HG03354 (cell line): Measurements from ENCODE around the gene PPA2.

Source experiments
- ATAC-seq: cut with Tn5 transposase; IDR thresholded peaks from one replicate; pipeline ENCODE4 v1.9.1; 2021; ENCODE audit warnings: mild to moderate bottlenecking; ENCODE audit not compliant: unreplicated experiment, poor library complexity, severe bottlenecking

PPA2 gene

DNA sequence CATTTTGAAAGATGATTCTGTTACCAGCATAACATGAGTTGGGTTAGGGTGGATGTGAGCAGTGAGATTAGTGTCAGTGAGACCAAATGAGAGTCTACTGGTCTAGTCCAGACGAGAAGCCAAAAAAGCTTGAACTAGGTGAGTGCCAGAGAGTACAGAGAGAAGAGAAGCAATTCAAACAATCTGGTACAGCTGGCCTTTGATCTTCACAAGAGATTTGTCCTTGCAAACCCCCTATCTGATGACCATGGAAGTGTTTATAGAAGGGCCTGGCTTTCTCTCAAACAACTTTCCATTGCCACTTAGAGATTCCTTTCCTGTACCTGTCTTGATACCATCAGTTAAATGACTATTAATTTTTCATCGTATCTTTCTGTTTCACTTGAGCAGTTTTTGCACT lies 128.5 kb downstream of the PPA2 start:
- ATAC-seq = no peak

DNA sequence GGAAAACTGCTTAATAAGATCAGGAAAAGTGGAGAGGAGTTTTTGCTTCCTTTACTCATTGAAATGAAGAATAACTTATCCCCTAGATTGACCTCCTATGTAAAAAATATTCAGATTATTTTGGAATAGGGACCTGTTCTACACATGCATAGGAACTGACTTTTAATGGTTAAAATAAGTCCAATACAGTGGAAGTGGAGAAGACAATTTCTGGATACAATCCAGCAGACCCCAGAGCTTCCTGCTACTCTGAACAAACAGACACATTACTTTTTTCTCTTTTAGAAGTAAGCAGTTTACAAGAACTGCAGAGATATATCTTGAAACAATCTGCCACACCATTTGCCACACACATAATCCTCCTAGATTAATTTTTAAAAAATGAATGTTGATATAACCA lies 129.7 kb downstream of the PPA2 start:
- ATAC-seq = no peak

DNA sequence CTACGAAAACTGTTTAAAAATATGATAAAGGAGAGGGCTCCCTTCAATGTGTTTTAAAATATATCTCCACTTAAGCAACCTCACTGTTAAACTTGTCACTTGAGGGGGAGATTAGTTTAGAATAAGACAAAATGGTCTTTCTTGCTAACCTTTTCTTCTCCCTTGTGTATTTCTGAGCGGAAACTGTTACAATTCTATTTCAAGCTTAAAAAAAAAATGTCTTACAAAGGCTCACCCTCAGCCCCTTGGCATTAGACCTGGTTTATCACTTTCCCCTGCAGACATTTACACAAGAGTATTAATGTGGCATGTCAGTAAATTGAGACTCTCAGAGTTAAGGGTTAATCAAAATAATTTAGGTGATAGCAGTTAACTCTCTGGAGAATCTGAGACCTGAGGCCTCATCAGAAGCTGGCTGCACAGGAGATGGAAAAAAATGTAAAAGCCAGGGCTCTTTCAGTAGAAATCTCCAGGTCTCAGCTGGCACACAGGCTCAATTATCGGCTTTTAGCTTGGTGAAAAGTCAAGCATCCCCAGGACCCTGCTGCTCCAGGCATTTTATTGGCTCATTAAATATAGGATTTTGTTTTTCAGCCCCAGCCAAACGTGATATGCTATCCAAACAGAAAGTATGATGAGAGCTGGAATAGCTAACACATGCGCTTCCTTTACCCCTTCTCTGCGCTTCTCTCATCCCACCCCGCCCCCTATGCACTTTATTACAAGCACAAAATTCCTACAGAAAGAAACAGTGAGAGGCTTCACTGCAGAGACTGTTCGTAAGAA lies 130.5 kb downstream of the PPA2 start:
- no peak for ATAC-seq

DNA sequence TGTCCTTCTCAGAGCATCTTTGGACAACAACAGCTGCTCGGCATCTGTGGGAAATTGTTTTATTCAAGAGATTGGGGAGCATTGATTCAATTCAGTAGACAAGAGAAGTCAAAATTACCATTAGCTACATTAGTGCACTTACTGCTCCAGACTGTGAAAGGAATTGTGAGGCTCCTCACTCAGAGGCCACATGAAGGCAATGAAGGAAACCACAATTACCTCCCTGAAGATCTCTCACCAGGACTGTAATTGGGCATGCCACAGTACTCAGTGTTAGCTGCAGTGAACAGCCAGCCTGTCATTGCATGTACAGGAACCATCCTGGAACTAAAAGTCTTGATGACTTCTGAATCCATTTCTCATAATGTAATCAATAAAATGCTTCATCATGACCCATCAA lies 144.8 kb downstream of the PPA2 start:
- no peak for ATAC-seq

DNA sequence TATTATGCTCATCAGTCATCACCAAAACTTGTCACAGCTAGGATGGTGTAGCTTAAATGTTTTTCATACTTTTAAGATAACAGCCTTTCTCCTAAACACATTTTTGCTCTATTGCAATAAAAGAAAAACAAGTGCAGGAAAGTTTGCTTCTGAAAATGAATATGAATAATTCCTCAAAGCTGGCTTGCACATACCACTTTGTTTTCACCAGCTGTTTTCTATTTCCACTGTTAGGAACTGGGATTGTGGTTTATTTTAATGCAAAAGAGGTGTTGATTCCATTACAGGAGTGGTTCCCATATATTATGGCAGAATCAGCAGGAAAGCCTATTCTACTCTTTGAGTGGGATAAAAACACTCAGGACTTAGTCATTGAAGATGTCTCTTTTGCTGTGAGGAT lies 145.9 kb downstream of the PPA2 start:
- ATAC-seq = no peak

DNA sequence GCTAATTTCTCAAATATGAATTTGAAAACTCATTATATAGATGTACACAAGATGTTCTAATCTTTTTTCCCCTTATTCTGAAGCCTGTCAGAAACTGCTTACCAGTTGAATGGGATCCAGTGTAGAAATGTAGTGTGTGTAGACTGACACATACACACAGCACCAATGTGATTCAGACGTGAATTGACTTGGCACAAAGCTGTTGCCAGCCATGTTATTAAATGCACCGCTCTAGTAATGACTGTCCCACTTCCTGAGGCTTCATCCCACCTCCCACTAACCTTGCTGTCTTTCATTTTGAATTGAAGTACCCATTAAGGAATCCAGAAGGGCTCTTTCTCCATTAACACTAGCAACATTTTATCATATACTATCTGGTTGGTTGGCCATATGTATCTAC lies 146.6 kb downstream of the PPA2 start:
- no peak for ATAC-seq
